ENCODE data around the gene ATF7IP2. TPM values are rescaled to one million over a fixed set of nuclear protein-coding genes. Genes with fewer than 3 reads are reported as not detected.
"Not testable (repeated sequence)": the region's sequence is repeated elsewhere in the genome, so short reads cannot be mapped to it uniquely, and the experiment has no call there.

ATF7IP2 gene
- total and polyA plus RNA-seq, 10 of the 15 experiments (the other 5 are each of a cell fraction or from before 2014, with no cell fraction given), result 24.6 to 82.1 (median 51.9) TPM

DNA sequence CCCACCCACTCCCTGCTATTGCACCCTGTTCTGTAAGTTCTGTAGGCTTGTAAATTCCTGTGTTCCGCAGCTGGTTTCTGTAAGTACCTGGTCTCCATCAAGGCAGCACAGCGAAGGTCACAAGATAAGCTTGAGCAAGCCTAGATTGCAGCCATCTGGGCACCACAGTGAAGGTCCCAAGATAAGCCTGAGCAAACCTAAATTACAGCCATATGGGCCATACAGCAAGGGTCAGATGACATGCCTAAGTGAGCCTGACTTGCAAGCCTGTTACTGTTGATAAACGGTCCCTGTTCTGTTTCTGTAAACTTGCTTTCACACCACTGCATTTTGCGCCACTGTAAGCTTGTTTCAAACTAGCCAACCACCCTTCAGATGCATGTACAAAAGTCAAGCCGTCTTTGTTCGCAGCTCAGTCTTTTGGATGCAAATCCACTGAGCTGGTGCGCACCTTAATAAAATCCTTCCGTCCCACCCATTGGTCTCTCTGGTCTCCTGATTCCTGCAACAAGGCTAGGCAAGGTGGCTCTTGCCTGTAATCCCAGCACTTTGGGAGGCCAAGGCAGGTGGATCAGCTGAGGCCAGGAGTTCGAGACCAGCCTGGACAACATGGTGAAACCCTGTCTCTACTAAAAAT, 42.6 kb upstream of the ATF7IP2 start:
- Histone ChIP-seq H3K9me3 (replicated peaks; ENCODE audit: control insufficient read depth, insufficient read depth, low read length) (peaks cover 17% of the 10 kb centered on the region; the same call in 2 of the 3 replicates), H3K4me1 (ENCODE audit: control insufficient read depth, insufficient read depth, low read length) (no peaks in the 10 kb centered on the region), H3K79me2 (ENCODE audit: control insufficient read depth, insufficient read depth, low read length) (no peaks in the 10 kb centered on the region), H3K27me3 (replicated peaks in 1 of 2; ENCODE audit: control insufficient read depth in 2 of 2, insufficient read depth in 2 of 2, low read length in 1 of 2) (no peaks in the 10 kb centered on the region), H3K36me3 (ENCODE audit: control insufficient read depth in 2 of 2, insufficient read depth in 2 of 2, low read length in 1 of 2) (no peaks in the 10 kb centered on the region), H3K4me3 (no peak overlapping the region), H3K9ac (ENCODE audit: control insufficient read depth, insufficient read depth, low read length) (no peak overlapping the region), H2AFZ (ENCODE audit: control insufficient read depth, low read depth, low read length) (no peak overlapping the region), H3K27ac (ENCODE audit: control insufficient read depth, insufficient read depth) (no peak overlapping the region), H3K4me2 (ENCODE audit: control insufficient read depth, insufficient read depth) (no peak overlapping the region), H4K20me1 (ENCODE audit: control insufficient read depth, insufficient read depth) (no peaks in the 10 kb centered on the region)
- ChIA-PET CTCF (interaction anchor here (1.0 kb wide), 1 partner anchor 86 kb away, joined by 3 read pairs; no protein-coding TSS in a partner anchor), RAD21 (ENCODE audit: unreplicated experiment) (interaction anchor here (1.0 to 1.3 kb wide), 2 partner anchors 11 to 87 kb away, joined by 3 read pairs; no protein-coding TSS in a partner anchor), SMC1A (ENCODE audit: uncharacterized antibody, unreplicated experiment) (no interaction called here), POLR2A (no interaction called here)
- no peak for ATAC-seq
- no peak for FAIRE-seq
- 77% methylated on average over 9 of the region's 9 CpGs for WGBS (ENCODE audit: insufficient coverage, insufficient replicate concordance, low lambda C conversion rate, missing lambda C conversion rate)
- intact Hi-C loops (cut with micrococcal nuclease; ENCODE audit: unreplicated experiment) (no loop called here), in situ Hi-C loops (cut with MboI) (no loop called here)
- no TSS peak for BruUV-seq (replicated peaks)
- no peak for DNase-seq (ENCODE audit: low read depth, low spot score)
- TF ChIP-seq ZNF24 (IDR thresholded peaks at IDR 0.05) (no peak), RELA (IDR thresholded peaks at IDR 0.05; ENCODE audit: borderline replicate concordance, partially characterized antibody) (no peak), WRNIP1 (IDR thresholded peaks at IDR 0.05; ENCODE audit: borderline replicate concordance, low read depth, low read length) (no peak), SP1 (IDR thresholded peaks at IDR 0.05; ENCODE audit: low read depth, low read length) (no peak), NFYA (IDR thresholded peaks at IDR 0.05; ENCODE audit: borderline replicate concordance, low read depth, low read length) (no peak), MTA3 (IDR thresholded peaks at IDR 0.05; ENCODE audit: borderline replicate concordance, low read length) (no peak), NR2F1 (conservative IDR thresholded peaks at IDR 0.05) (no peak)
- TF ChIP-seq, protein P1, sequence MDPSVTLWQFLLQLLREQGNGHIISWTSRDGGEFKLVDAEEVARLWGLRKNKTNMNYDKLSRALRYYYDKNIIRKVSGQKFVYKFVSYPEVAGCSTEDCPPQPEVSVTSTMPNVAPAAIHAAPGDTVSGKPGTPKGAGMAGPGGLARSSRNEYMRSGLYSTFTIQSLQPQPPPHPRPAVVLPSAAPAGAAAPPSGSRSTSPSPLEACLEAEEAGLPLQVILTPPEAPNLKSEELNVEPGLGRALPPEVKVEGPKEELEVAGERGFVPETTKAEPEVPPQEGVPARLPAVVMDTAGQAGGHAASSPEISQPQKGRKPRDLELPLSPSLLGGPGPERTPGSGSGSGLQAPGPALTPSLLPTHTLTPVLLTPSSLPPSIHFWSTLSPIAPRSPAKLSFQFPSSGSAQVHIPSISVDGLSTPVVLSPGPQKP (IDR thresholded peaks at IDR 0.05; ENCODE audit: low read depth, low read length), result no peak
- TF ChIP-seq, protein P2, sequence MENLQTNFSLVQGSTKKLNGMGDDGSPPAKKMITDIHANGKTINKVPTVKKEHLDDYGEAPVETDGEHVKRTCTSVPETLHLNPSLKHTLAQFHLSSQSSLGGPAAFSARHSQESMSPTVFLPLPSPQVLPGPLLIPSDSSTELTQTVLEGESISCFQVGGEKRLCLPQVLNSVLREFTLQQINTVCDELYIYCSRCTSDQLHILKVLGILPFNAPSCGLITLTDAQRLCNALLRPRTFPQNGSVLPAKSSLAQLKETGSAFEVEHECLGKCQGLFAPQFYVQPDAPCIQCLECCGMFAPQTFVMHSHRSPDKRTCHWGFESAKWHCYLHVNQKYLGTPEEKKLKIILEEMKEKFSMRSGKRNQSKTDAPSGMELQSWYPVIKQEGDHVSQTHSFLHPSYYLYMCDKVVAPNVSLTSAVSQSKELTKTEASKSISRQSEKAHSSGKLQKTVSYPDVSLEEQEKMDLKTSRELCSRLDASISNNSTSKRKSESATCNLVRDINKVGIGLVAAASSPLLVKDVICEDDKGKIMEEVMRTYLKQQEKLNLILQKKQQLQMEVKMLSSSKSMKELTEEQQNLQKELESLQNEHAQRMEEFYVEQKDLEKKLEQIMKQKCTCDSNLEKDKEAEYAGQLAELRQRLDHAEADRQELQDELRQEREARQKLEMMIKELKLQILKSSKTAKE (IDR thresholded peaks at IDR 0.05; ENCODE audit: low read depth, poor library complexity, severe bottlenecking), result no peak

DNA sequence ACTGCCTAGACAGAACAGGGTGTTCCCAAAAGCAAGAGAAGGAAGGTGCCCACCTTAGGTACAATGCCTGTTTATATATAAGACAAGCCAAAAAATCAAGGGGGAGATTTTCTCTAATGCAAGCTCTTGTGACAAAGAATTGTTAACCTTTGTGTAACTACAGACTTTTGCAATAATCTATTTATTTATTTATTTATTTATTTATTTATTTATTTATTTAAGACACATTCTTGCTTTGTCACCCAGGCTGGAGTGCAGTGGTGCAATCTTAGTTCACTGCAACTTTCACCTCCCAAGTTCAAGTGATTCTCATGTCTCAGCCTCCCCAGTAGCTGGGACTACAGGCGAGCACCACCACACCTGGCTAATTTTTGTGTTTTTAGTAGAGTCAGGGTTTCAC, 41.2 kb upstream of the ATF7IP2 start:
- CTCF ChIA-PET; RAD21 ChIA-PET (ENCODE audit: unreplicated experiment); DNase-seq (ENCODE audit: low read depth, low spot score); H3K27ac ChIP-seq (ENCODE audit: control insufficient read depth, insufficient read depth); H3K27me3 ChIP-seq (replicated peaks in 1 of 2; ENCODE audit: control insufficient read depth in 2 of 2, insufficient read depth in 2 of 2, low read length in 1 of 2); FAIRE-seq; intact Hi-C loops (cut with micrococcal nuclease; ENCODE audit: unreplicated experiment); BruUV-seq (replicated peaks); H3K36me3 ChIP-seq (ENCODE audit: control insufficient read depth in 2 of 2, insufficient read depth in 2 of 2, low read length in 1 of 2); H4K20me1 ChIP-seq (ENCODE audit: control insufficient read depth, insufficient read depth); ATAC-seq; in situ Hi-C loops (cut with MboI); H3K79me2 ChIP-seq (ENCODE audit: control insufficient read depth, insufficient read depth, low read length); SMC1A ChIA-PET (ENCODE audit: uncharacterized antibody, unreplicated experiment); H3K4me1 ChIP-seq (ENCODE audit: control insufficient read depth, insufficient read depth, low read length); H3K4me2 ChIP-seq (ENCODE audit: control insufficient read depth, insufficient read depth); H3K9ac ChIP-seq (ENCODE audit: control insufficient read depth, insufficient read depth, low read length); H2AFZ ChIP-seq (ENCODE audit: control insufficient read depth, low read depth, low read length); H3K4me3 ChIP-seq: not testable (repeated sequence)
- peaks cover 16% of the 10 kb centered on the region; the same call in 2 of the 3 replicates for H3K9me3 ChIP-seq (replicated peaks; ENCODE audit: control insufficient read depth, insufficient read depth, low read length)
- POLR2A ChIA-PET, result interaction anchor here (0.6 kb wide), 1 partner anchor 23 kb away, joined by 3 read pairs; no protein-coding TSS in a partner anchor
- 71% methylated on average over 1 of the region's 1 CpG for WGBS (ENCODE audit: insufficient coverage, insufficient replicate concordance, low lambda C conversion rate, missing lambda C conversion rate)

Measured in GM12878 (cell line).